ENCODE measurements around the gene SLC46A2.

DNA sequence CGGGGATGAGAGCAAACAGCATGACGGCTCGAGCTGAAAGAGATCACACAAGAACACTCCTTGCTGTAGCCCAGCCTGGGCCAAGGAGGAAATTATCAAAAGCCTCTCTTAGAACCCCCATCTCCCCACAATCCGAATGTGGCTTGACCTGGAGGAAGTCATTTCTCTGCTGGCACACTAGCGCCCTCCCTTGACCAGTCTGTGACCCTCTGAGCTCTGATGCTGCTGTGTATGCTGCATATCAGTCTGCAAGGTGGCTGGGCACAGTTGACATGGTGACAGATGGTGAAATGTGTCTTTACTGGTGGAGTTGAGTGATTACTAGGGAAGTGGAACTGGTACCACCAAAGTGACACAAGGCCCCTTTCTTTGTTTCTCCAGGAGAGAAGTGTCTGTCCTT, 3.3 kb downstream of the SLC46A2 start:
- TF ChIP-seq, protein P1, sequence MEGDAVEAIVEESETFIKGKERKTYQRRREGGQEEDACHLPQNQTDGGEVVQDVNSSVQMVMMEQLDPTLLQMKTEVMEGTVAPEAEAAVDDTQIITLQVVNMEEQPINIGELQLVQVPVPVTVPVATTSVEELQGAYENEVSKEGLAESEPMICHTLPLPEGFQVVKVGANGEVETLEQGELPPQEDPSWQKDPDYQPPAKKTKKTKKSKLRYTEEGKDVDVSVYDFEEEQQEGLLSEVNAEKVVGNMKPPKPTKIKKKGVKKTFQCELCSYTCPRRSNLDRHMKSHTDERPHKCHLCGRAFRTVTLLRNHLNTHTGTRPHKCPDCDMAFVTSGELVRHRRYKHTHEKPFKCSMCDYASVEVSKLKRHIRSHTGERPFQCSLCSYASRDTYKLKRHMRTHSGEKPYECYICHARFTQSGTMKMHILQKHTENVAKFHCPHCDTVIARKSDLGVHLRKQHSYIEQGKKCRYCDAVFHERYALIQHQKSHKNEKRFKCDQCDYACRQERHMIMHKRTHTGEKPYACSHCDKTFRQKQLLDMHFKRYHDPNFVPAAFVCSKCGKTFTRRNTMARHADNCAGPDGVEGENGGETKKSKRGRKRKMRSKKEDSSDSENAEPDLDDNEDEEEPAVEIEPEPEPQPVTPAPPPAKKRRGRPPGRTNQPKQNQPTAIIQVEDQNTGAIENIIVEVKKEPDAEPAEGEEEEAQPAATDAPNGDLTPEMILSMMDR (IDR thresholded peaks at IDR 0.05; ENCODE audit: poor library complexity, severe bottlenecking): no peak
- TF ChIP-seq SMC3 (conservative IDR thresholded peaks at IDR 0.05; ENCODE audit: poor library complexity): no peak
- no peak for TF ChIP-seq POLR2AphosphoS5 (IDR thresholded peaks at IDR 0.05)
- no peak for TF ChIP-seq TAF1 (IDR thresholded peaks at IDR 0.05; ENCODE audit: low read depth)
- TF ChIP-seq, protein P2, sequence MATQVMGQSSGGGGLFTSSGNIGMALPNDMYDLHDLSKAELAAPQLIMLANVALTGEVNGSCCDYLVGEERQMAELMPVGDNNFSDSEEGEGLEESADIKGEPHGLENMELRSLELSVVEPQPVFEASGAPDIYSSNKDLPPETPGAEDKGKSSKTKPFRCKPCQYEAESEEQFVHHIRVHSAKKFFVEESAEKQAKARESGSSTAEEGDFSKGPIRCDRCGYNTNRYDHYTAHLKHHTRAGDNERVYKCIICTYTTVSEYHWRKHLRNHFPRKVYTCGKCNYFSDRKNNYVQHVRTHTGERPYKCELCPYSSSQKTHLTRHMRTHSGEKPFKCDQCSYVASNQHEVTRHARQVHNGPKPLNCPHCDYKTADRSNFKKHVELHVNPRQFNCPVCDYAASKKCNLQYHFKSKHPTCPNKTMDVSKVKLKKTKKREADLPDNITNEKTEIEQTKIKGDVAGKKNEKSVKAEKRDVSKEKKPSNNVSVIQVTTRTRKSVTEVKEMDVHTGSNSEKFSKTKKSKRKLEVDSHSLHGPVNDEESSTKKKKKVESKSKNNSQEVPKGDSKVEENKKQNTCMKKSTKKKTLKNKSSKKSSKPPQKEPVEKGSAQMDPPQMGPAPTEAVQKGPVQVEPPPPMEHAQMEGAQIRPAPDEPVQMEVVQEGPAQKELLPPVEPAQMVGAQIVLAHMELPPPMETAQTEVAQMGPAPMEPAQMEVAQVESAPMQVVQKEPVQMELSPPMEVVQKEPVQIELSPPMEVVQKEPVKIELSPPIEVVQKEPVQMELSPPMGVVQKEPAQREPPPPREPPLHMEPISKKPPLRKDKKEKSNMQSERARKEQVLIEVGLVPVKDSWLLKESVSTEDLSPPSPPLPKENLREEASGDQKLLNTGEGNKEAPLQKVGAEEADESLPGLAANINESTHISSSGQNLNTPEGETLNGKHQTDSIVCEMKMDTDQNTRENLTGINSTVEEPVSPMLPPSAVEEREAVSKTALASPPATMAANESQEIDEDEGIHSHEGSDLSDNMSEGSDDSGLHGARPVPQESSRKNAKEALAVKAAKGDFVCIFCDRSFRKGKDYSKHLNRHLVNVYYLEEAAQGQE (IDR thresholded peaks at IDR 0.05; ENCODE audit: borderline replicate concordance): no peak
- TF ChIP-seq MXI1 (conservative IDR thresholded peaks at IDR 0.05; ENCODE audit: poor library complexity, severe bottlenecking): no peak

Data from neural cell (in vitro differentiated cells).